Stromal cell of bone marrow (primary cell): ENCODE results near the gene ZNF428.
"Not testable (repeated sequence)": the region's sequence is repeated elsewhere in the genome, so short reads cannot be mapped to it uniquely, and the experiment has no call there.

ENCODE experiments used
- DNase-seq: peaks from one replicate; pipeline ENCODE4 v3.0.0-alpha.2; 2012; ENCODE audit warnings: low read depth

The ZNF428 gene

GRCh38 chr19:43639519-43640423 lies 20.3 kb upstream of the ZNF428 start, which contains the start of gene CADM4:
Gene CADM4 (minus strand): TSS chr19:43639850. CDS start chr19:43639790, 60 bp downstream.
- DNase-seq, result no peak

GRCh38 chr19:43638995-43639518 lies 19.6 kb upstream of the ZNF428 start:
- DNase-seq, result no peak

GRCh38 chr19:43638214-43638994 lies 19.0 kb upstream of the ZNF428 start:
- DNase-seq, result no peak

GRCh38 chr19:43636121-43636683 lies 16.8 kb upstream of the ZNF428 start:
- DNase-seq, result no peak

GRCh38 chr19:43635561-43635940 lies 16.1 kb upstream of the ZNF428 start:
- DNase-seq, result not testable (repeated sequence)

GRCh38 chr19:43634872-43635560 lies 15.6 kb upstream of the ZNF428 start:
- no peak for DNase-seq

- no peak for DNase-seq
These were observed 15.1 kb upstream of the ZNF428 start for GRCh38 chr19:43634506-43634871.

GRCh38 chr19:43634068-43634467 lies 14.6 kb upstream of the ZNF428 start:
- DNase-seq, result no peak

GRCh38 chr19:43633520-43633919 lies 14.1 kb upstream of the ZNF428 start:
- no peak for DNase-seq

- DNase-seq, result no peak
These were observed 12.1 kb upstream of the ZNF428 start for GRCh38 chr19:43631491-43631890.

GRCh38 chr19:43628646-43629326 lies 9.4 kb upstream of the ZNF428 start:
- no peak for DNase-seq

- no peak for DNase-seq
These were observed 7.4 kb upstream of the ZNF428 start for GRCh38 chr19:43626838-43627237.

- DNase-seq, result no peak
These were observed 6.6 kb upstream of the ZNF428 start for GRCh38 chr19:43625918-43626579.

GRCh38 chr19:43624933-43625332 lies 5.5 kb upstream of the ZNF428 start:
- DNase-seq, result no peak

GRCh38 chr19:43623889-43624670 lies 4.7 kb upstream of the ZNF428 start:
- DNase-seq, result no peak

- DNase-seq, result no peak
These were observed 3.5 kb upstream of the ZNF428 start for GRCh38 chr19:43622956-43623355.

GRCh38 chr19:43622070-43622469 lies 2.6 kb upstream of the ZNF428 start:
- DNase-seq, result no peak

- DNase-seq, result no peak
These were observed 902 bp upstream of the ZNF428 start for GRCh38 chr19:43620061-43621001.

GRCh38 chr19:43618921-43619261 lies 538 bp downstream of the ZNF428 start:
- no peak for DNase-seq
